ENCODE results near the gene NPHP4. TPM values are rescaled to one million over a fixed set of nuclear protein-coding genes. Genes with fewer than 3 reads are reported as not detected.

NPHP4 gene
- total RNA-seq, 1 donor from 2014 or later = 8.2 TPM

- Histone ChIP-seq H3K27ac (no peak overlapping the region), H3K27me3 (no peaks in the 10 kb centered on the region), H3K36me3 (peaks cover 8 to 27% of the 10 kb centered on the region in 2 donors), H3K9me3 (no peaks in the 10 kb centered on the region), H3K4me1 (no peaks in the 10 kb centered on the region), H3K4me3 (no peak overlapping the region)
- no peak for TF ChIP-seq CTCF (IDR thresholded peaks at IDR 0.05)
- peak in 1 of 2 donors; percentile 49 for DNase-seq (ENCODE audit: low spot score in 2 of 2)
- intact Hi-C loops (cut with DNase I) = no loop called here
Measured at GRCh38 chr1:5945445-5945844, 46.8 kb downstream of the NPHP4 start.

GRCh38 chr1:5944843-5945167 lies 47.4 kb downstream of the NPHP4 start:
- Histone ChIP-seq H3K36me3 (peaks cover 8 to 27% of the 10 kb centered on the region in 2 donors), H3K27me3 (no peaks in the 10 kb centered on the region), H3K4me1 (no peaks in the 10 kb centered on the region), H3K4me3 (no peak overlapping the region), H3K9me3 (no peaks in the 10 kb centered on the region), H3K27ac (no peak overlapping the region)
- no peak for TF ChIP-seq CTCF (IDR thresholded peaks at IDR 0.05)
- intact Hi-C loops (cut with DNase I) = no loop called here
- peak in 1 of 2 donors; percentile 33 for DNase-seq (ENCODE audit: low spot score in 2 of 2)

- intact Hi-C loops (cut with DNase I) = no loop called here
- peaks cover 8 to 27% of the 10 kb centered on the region in 2 donors for H3K36me3 ChIP-seq
- peaks cover 0 to under 1% of the 10 kb centered on the region in 2 donors for H3K4me1 ChIP-seq
- TF ChIP-seq CTCF (IDR thresholded peaks at IDR 0.05) = no peak
- H3K27ac ChIP-seq = no peak overlapping the region
- H3K9me3 ChIP-seq = no peaks in the 10 kb centered on the region
- peak in 1 of 2 donors; percentile 56 for DNase-seq (ENCODE audit: low spot score in 2 of 2)
- no peaks in the 10 kb centered on the region for H3K27me3 ChIP-seq
- H3K4me3 ChIP-seq = no peak overlapping the region
Measured at GRCh38 chr1:5944154-5944842, 47.9 kb downstream of the NPHP4 start.

- no peak overlapping the region for H3K27ac ChIP-seq
- H3K36me3 ChIP-seq = peaks cover 8 to 27% of the 10 kb centered on the region in 2 donors
- TF ChIP-seq CTCF (IDR thresholded peaks at IDR 0.05) = no peak
- DNase-seq (ENCODE audit: low spot score in 2 of 2) = peak in 1 of 2 donors; percentile 45
- no peak overlapping the region for H3K4me3 ChIP-seq
- no peaks in the 10 kb centered on the region for H3K27me3 ChIP-seq
- intact Hi-C loops (cut with DNase I) = no loop called here
- H3K9me3 ChIP-seq = no peaks in the 10 kb centered on the region
- H3K4me1 ChIP-seq = peaks cover 0 to 5% of the 10 kb centered on the region in 2 donors
Measured at GRCh38 chr1:5943343-5944124, 48.7 kb downstream of the NPHP4 start.

- TF ChIP-seq CTCF (IDR thresholded peaks at IDR 0.05) = no peak
- Histone ChIP-seq H3K36me3 (peaks cover 5 to 14% of the 10 kb centered on the region in 2 donors), H3K27me3 (no peaks in the 10 kb centered on the region), H3K27ac (no peak overlapping the region), H3K9me3 (no peaks in the 10 kb centered on the region), H3K4me1 (peaks cover 0 to 13% of the 10 kb centered on the region in 2 donors), H3K4me3 (no peak overlapping the region)
- intact Hi-C loops (cut with DNase I) = no loop called here
- no peak for DNase-seq (ENCODE audit: low spot score in 2 of 2)
Measured at GRCh38 chr1:5941671-5942070, 50.6 kb downstream of the NPHP4 start.
